ENCODE data around the gene ATP2B2.

GRCh38 chr3:10300087-10300486 lies 205.3 kb downstream of the ATP2B2 start:
- TF ChIP-seq, protein P1, sequence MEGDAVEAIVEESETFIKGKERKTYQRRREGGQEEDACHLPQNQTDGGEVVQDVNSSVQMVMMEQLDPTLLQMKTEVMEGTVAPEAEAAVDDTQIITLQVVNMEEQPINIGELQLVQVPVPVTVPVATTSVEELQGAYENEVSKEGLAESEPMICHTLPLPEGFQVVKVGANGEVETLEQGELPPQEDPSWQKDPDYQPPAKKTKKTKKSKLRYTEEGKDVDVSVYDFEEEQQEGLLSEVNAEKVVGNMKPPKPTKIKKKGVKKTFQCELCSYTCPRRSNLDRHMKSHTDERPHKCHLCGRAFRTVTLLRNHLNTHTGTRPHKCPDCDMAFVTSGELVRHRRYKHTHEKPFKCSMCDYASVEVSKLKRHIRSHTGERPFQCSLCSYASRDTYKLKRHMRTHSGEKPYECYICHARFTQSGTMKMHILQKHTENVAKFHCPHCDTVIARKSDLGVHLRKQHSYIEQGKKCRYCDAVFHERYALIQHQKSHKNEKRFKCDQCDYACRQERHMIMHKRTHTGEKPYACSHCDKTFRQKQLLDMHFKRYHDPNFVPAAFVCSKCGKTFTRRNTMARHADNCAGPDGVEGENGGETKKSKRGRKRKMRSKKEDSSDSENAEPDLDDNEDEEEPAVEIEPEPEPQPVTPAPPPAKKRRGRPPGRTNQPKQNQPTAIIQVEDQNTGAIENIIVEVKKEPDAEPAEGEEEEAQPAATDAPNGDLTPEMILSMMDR (IDR thresholded peaks at IDR 0.05; ENCODE audit: borderline replicate concordance, extremely low read depth, low read length, poor library complexity, severe bottlenecking), result no peak
- TF ChIP-seq EZH2 (IDR thresholded peaks at IDR 0.05; ENCODE audit: borderline replicate concordance, low read depth, low read length, severe bottlenecking), result no peak
